Neuronal stem cell (in vitro differentiated cells): ENCODE measurements around the gene FAM20B.

Experiments used
- DNase-seq: peaks from one replicate; pipeline ENCODE4 v3.0.0-alpha.2; 2013; ENCODE audit warnings: low spot score
- H2AFZ ChIP-seq: one replicate; pipeline ENCODE4 v1.6.1; 2013; ENCODE audit warnings: mild to moderate bottlenecking, low read length, inconsistent platforms
- H2AK5ac ChIP-seq: 2 replicates; pipeline ENCODE4 v1.6.1; 2013; ENCODE audit warnings: low read depth, mild to moderate bottlenecking, inconsistent platforms, low read length, moderate library complexity, mixed read lengths
- H2BK120ac ChIP-seq: 2 replicates; pipeline ENCODE4 v1.6.1; 2013; ENCODE audit warnings: low read depth, mild to moderate bottlenecking, inconsistent platforms, low read length, moderate library complexity, mixed read lengths
- H2BK12ac ChIP-seq: one replicate; pipeline ENCODE4 v1.6.1; 2013; ENCODE audit warnings: low read length, inconsistent platforms
- H2BK15ac ChIP-seq: 2 replicates; pipeline ENCODE4 v1.6.1; 2013; ENCODE audit warnings: mild to moderate bottlenecking, low read length, inconsistent platforms, mixed read lengths
- H2BK5ac ChIP-seq: one replicate; pipeline ENCODE4 v1.6.1; 2013; ENCODE audit warnings: inconsistent platforms, mild to moderate bottlenecking, low read length, moderate library complexity
- H3K14ac ChIP-seq: one replicate; pipeline ENCODE4 v1.6.1; 2013; ENCODE audit warnings: low read length, inconsistent platforms
- H3K18ac ChIP-seq: 2 replicates; pipeline ENCODE4 v1.6.1; 2013; ENCODE audit warnings: low read length, inconsistent platforms
- H3K23ac ChIP-seq: 2 replicates; pipeline ENCODE4 v1.6.1; 2013; ENCODE audit warnings: low read depth, mild to moderate bottlenecking, mixed read lengths, low read length, inconsistent platforms; ENCODE audit not compliant: poor library complexity
- H3K27ac ChIP-seq: replicated peaks from 3 replicates; pipeline ENCODE4 v1.5.1; 2013; ENCODE audit warnings: low read length, inconsistent platforms
- H3K27me3 ChIP-seq, 3 experiments: 2 replicates each; pipeline ENCODE4 v1.6.1; 2013; ENCODE audit warnings: low read length in 3 of 3, mild to moderate bottlenecking in 2 of 3, inconsistent platforms in 1 of 3, low read depth in 1 of 3, mixed read lengths in 1 of 3, moderate library complexity in 1 of 3; ENCODE audit not compliant: control insufficient read depth in 3 of 3, insufficient read depth in 3 of 3
- H3K36me3 ChIP-seq, 2 donors: replicated peaks in 1 of 2; 2 replicates each; pipeline ENCODE4 v1.6.1; 2013; ENCODE audit warnings: low read length in 2 of 2; ENCODE audit not compliant: control insufficient read depth in 2 of 2, insufficient read depth in 2 of 2
- H3K4ac ChIP-seq: 2 replicates; pipeline ENCODE4 v1.6.1; 2013; ENCODE audit warnings: inconsistent platforms, mild to moderate bottlenecking, low read length, moderate library complexity
- H3K4me1 ChIP-seq, 2 donors: 1 replicate in 1 of 2; 2 replicates in 1 of 2; pipeline ENCODE4 v1.6.1; 2013; ENCODE audit warnings: low read length in 2 of 2, low read depth in 1 of 2; ENCODE audit not compliant: control insufficient read depth in 2 of 2, insufficient read depth in 1 of 2
- H3K4me2 ChIP-seq: one replicate; pipeline ENCODE4 v1.6.1; 2013; ENCODE audit warnings: mild to moderate bottlenecking, low read length, inconsistent platforms; ENCODE audit not compliant: insufficient read depth, poor library complexity, severe bottlenecking
- H3K4me3 ChIP-seq, 2 donors: 2 replicates each; pipeline ENCODE4 v1.5.1; 2013; ENCODE audit warnings: low read length in 2 of 2, mild to moderate bottlenecking in 2 of 2, inconsistent platforms in 1 of 2, moderate library complexity in 1 of 2
- H3K79me1 ChIP-seq: one replicate; pipeline ENCODE4 v1.6.1; 2013; ENCODE audit warnings: low read depth, mild to moderate bottlenecking, inconsistent platforms, low read length, moderate library complexity
- H3K9ac ChIP-seq: one replicate; pipeline ENCODE4 v1.6.1; 2013; ENCODE audit warnings: mild to moderate bottlenecking, low read depth, low read length, inconsistent platforms; ENCODE audit not compliant: poor library complexity
- H3K9me3 ChIP-seq, 2 donors: replicated peaks in 1 of 2; 2 replicates each; pipeline versions ENCODE3 to v1.6.1; 2013; ENCODE audit warnings: low read length in 2 of 2, mild to moderate bottlenecking in 2 of 2, inconsistent platforms in 1 of 2, low read depth in 1 of 2, mixed read lengths in 1 of 2, moderate library complexity in 1 of 2; ENCODE audit not compliant: control insufficient read depth in 2 of 2, insufficient read depth in 1 of 2
- H4K8ac ChIP-seq: one replicate; pipeline ENCODE4 v1.6.1; 2013; ENCODE audit warnings: low read depth, mild to moderate bottlenecking, inconsistent platforms, low read length, moderate library complexity
- H4K91ac ChIP-seq: one replicate; pipeline ENCODE4 v1.6.1; 2013; ENCODE audit warnings: low read length, low read depth, mild to moderate bottlenecking, inconsistent platforms; ENCODE audit not compliant: poor library complexity
- WGBS, 2 donors: extraction: QIAGEN DNeasy Blood & Tissue Kit; methylation state at CpG; one replicate each; pipeline ENCODE4 v1.1.7; 2013; ENCODE audit warnings: missing lambda C conversion rate in 2 of 2, mixed read lengths in 1 of 2; ENCODE audit not compliant: insufficient read length in 2 of 2, insufficient replicate concordance in 1 of 2; ENCODE audit errors: extremely low coverage in 2 of 2; 5-methylcytosine and 5-hydroxymethylcytosine counted together

FAM20B gene

DNA sequence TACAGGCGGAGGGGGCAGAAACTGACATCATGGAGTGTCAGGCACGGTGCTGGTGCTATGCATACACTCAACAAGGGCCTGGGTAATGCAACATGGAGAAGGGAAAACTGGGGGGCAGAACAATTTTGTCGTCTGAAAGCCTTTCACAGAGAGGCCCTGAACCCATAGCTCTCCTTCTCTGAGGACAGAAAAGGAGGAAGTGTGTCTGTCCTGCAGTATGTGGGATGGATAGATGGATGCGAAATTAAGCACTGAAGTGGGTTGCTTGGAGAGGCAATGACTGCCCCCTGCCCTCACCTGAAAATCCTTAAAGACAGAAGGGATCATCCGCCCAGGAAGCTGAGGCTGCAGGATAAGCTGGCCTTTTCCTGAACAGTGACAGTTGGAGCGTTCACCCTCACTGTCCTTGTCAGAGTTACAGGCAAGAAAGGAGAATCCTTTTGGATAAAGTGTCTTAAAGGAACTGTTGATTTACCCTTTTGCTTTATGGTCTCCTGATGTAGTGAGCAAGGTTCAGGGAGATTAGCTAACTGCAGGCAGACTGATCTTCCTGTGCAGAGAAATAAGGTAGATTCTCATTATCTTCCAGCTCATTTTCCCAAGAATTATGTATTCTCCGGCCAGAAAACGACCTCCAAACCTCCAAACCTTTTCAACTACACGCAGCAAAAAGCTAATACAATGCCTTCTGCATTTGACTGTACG is 1.6 kb upstream of the FAM20B start:
- WGBS, 2 donors: no CpG with 5 or more reads among the region's 10 CpGs
- no peak overlapping the region for H2AK5ac ChIP-seq
- H3K23ac ChIP-seq: no peak overlapping the region
- no peaks in the 10 kb centered on the region for H3K79me1 ChIP-seq
- no peak overlapping the region for H2BK120ac ChIP-seq
- no peak overlapping the region for H3K27ac ChIP-seq
- H3K27me3 ChIP-seq: peaks cover 0 to 9% (median 0%) of the 10 kb centered on the region in 3 experiments
- peak overlapping the region; percentile 96 for H2AFZ ChIP-seq
- no peak overlapping the region for H3K4me3 ChIP-seq
- H4K8ac ChIP-seq: no peak overlapping the region
- no peak overlapping the region for H3K4me2 ChIP-seq
- no peak for DNase-seq
- no peak overlapping the region for H2BK12ac ChIP-seq
- H4K91ac ChIP-seq: no peak overlapping the region
- H2BK5ac ChIP-seq: no peak overlapping the region
- H3K14ac ChIP-seq: no peak overlapping the region
- H3K4me1 ChIP-seq: peaks cover 4 to 8% of the 10 kb centered on the region in 2 donors
- H3K4ac ChIP-seq: no peak overlapping the region
- H2BK15ac ChIP-seq: no peak overlapping the region
- no peak overlapping the region for H3K18ac ChIP-seq
- H3K9me3 ChIP-seq: no peaks in the 10 kb centered on the region
- H3K9ac ChIP-seq: peak overlapping the region; percentile 10
- no peaks in the 10 kb centered on the region for H3K36me3 ChIP-seq

DNA sequence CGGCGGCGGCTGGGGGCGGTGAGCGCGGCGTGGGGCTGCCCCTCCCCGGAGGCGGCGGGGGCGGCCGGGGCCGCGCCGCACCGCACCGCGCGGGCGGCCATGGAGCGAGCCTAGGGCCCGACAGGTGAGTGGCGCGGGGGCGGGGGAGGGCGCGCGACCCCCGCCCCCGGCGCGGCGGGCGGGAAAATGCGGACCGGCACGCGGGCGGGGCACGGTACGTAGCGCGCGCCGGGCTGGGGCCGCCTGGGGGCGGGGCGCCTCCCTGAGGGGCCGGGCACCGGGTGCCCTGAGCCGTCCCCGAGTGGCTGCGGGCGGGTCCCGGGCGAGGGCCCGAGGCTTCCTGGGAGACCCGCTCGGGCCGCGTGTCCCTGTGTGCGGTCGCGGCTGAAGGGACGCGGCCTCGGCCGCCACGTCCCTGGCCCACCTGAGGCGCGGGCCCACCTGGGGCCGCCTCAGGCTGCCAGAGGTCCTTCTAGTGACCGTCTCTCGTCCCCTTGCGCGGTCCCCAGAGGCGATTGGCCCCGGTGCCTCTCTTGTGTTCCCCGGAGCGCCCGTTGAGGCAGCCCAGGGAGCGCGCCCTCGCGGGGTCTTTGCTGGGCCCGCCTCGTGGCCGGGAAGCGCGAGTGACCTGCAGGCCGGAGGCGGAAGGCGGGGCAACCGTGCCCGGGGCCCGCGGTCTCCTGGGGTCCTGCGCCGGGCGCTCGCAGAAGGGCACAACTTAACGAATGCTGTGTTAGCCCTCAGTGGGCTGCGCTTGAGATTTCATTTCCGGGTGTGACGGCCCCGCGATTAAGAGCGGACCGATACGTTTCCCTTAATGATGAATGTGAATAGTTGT is 500 bp downstream of the FAM20B start:
- Histone ChIP-seq H2AK5ac (no peak overlapping the region), H4K91ac (no peak overlapping the region), H3K4me2 (peak overlapping the region; percentile 71), H4K8ac (no peak overlapping the region), H2BK12ac (peak overlapping the region; percentile 65), H3K27me3 (peaks cover 0 to 7% (median 0%) of the 10 kb centered on the region in 3 experiments), H3K9me3 (no peaks in the 10 kb centered on the region), H3K4me1 (peaks cover 4 to 14% of the 10 kb centered on the region in 2 donors), H3K4ac (no peak overlapping the region), H2AFZ (peak overlapping the region; percentile 96), H3K23ac (peak overlapping the region; percentile 50), H3K79me1 (peaks cover 2% of the 10 kb centered on the region), H3K18ac (peak overlapping the region; percentile 95), H2BK15ac (no peak overlapping the region), H2BK5ac (peak overlapping the region; percentile 16), H3K36me3 (no peaks in the 10 kb centered on the region), H3K14ac (no peak overlapping the region), H3K9ac (peak overlapping the region; percentile 90), H3K4me3 (peak overlapping the region; percentile 64 to 89), H2BK120ac (no peak overlapping the region), H3K27ac (peak overlapping the region; percentile 77)
- peak; percentile 76 for DNase-seq
- no CpG with 5 or more reads among the region's 110 CpGs for WGBS, 2 donors

DNA sequence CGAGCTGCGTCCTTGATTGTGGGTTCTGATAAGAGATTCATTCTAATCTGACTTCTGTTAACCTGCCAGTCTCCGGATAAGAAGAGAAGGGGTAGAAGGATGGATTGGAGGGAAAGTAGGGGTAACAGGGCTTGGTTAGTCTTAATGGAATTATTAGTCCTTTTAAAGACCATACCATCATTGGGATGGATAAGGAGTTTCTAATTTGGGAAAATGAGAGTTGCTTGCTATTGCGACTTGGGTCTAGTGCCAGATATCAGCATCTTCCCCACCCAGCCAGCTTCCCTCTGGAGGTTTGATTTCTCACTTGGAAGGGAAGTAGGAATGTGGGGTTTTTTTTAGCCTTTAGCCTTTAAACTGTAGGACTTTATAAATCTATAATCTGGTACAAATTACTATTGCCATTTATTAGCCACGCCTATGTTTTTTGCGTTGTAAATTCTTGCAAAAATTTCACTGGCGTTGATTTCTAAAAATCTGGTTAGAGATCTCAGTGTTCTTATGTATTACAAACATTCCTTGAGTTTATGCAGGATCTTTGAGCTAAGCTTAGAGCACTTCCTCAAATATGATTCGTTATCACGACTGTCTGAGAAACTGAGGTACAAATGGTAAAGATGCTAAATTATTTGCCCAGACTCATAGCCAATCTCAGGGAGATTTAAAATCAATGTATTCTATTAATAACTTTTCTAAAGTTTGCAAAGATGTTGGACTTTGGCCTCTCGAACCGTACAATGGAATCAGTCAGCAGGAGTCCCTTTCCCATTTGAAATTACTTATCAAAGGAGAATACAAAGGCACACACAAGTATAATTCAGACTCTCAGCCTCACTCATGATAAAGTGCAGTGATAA is 1.3 kb downstream of the FAM20B start:
- Histone ChIP-seq H2AFZ (peak overlapping the region; percentile 95), H3K4me2 (peak overlapping the region; percentile 71), H3K27me3 (peaks cover 0 to 7% (median 0%) of the 10 kb centered on the region in 3 experiments), H3K79me1 (peaks cover 2% of the 10 kb centered on the region), H3K27ac (no peak overlapping the region), H3K9me3 (no peaks in the 10 kb centered on the region), H3K9ac (peak overlapping the region; percentile 90), H3K4ac (no peak overlapping the region), H4K8ac (no peak overlapping the region), H2BK5ac (no peak overlapping the region), H2BK15ac (no peak overlapping the region), H4K91ac (no peak overlapping the region), H3K4me1 (peaks cover 4 to 16% of the 10 kb centered on the region in 2 donors), H3K14ac (no peak overlapping the region), H2BK12ac (no peak overlapping the region), H2AK5ac (no peak overlapping the region), H3K36me3 (no peaks in the 10 kb centered on the region), H3K4me3 (peak overlapping the region; percentile 64 to 89), H2BK120ac (no peak overlapping the region), H3K23ac (peak overlapping the region; percentile 50), H3K18ac (no peak overlapping the region)
- no peak for DNase-seq
- WGBS, 2 donors: no CpG with 5 or more reads among the region's 11 CpGs
